Mononuclear cell (primary cell): ENCODE data around the gene DAB1. TPM values are rescaled to one million over a fixed set of nuclear protein-coding genes. Genes with fewer than 3 reads are reported as not detected.
"Not testable (repeated sequence)": the region's sequence is repeated elsewhere in the genome, so short reads cannot be mapped to it uniquely, and the experiment has no call there.

Experiments used
- H3K27me3 ChIP-seq: 2 replicates; pipeline ENCODE4 v1.6.0; 2011; ENCODE audit warnings: low read length, control low read depth; ENCODE audit not compliant: insufficient read depth
- H3K4me1 ChIP-seq: 2 replicates; pipeline ENCODE4 v1.5.1; 2011; ENCODE audit warnings: mild to moderate bottlenecking, low read length, control low read depth; ENCODE audit not compliant: insufficient read depth
- H3K4me3 ChIP-seq: 2 replicates; pipeline ENCODE4 v1.5.1; 2011; ENCODE audit warnings: mild to moderate bottlenecking, low read length, moderate library complexity
- H3K9me3 ChIP-seq: 2 replicates; pipeline ENCODE4 v1.5.1; 2011; ENCODE audit warnings: low read depth, mild to moderate bottlenecking, control low read depth, low read length
- total RNA-seq: library from RNA; depleted of rRNA; stranded (reverse); fragments of >200 nt; gene quantifications from one replicate; pipeline ENCODE4 v1.2.3, GENCODE V29; 2012

DAB1 gene
- total RNA-seq, 1 donor = 0.42 TPM

DNA sequence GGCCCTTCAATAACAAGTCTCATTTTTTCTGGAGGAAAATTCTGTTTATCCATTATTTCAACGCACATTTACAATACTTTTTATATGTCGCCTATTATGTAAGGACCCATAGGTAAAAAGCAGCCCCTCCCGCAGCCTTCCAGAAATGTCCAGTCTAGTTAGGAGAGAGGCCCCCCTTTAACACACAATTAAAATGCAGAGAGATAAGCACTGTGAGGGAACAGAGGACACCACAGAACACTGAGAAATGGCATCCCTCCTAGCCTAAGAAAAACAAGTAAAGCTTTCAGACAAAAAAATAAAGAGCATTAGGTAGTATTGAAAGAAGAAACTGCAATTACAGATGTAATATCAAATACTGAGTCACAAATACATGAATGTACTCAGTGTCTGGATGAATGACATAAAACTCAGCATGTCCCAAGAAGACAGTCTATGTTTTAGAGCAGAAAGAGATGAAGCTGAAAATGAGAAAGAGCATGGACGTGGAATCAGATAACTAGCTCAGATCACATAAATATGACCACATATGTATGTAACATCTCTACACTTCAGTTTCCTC is 62.9 kb downstream of the DAB1 start:
- Histone ChIP-seq H3K27me3 (no peaks in the 10 kb centered on the region), H3K4me1 (no peaks in the 10 kb centered on the region), H3K4me3 (no peak overlapping the region), H3K9me3 (no peaks in the 10 kb centered on the region)

DNA sequence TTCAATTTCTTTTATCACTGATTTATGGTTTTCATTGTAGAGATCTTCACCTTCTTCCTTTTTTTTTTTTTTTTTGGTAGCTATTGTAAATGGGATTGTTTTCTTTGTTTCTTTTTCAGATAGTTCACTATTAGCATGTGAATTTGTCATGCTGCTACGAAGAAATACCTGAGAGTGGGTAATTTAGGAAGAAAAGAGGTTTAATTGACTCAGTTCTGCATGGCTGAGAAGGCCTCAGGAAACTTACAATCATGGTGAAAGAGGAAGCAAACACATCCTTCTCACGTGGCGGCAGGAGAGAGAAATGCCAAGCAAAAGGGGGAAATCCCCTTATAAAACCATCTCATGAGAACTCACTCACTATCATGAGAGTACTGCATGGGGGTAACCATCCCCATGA is 66.4 kb downstream of the DAB1 start:
- Histone ChIP-seq H3K9me3 (no peaks in the 10 kb centered on the region), H3K4me3 (no peak overlapping the region), H3K4me1 (no peaks in the 10 kb centered on the region), H3K27me3 (no peaks in the 10 kb centered on the region)

GRCh38 chr1:57353654-57354053 is 70.2 kb downstream of the DAB1 start:
- no peaks in the 10 kb centered on the region for H3K9me3 ChIP-seq
- no peak overlapping the region for H3K4me3 ChIP-seq
- no peaks in the 10 kb centered on the region for H3K27me3 ChIP-seq
- no peaks in the 10 kb centered on the region for H3K4me1 ChIP-seq

- no peak overlapping the region for H3K4me3 ChIP-seq
- H3K27me3 ChIP-seq = no peaks in the 10 kb centered on the region
- no peaks in the 10 kb centered on the region for H3K9me3 ChIP-seq
- no peaks in the 10 kb centered on the region for H3K4me1 ChIP-seq
Observed at GRCh38 chr1:57350610-57351009, 73.2 kb downstream of the DAB1 start.

- Histone ChIP-seq H3K9me3 (no peaks in the 10 kb centered on the region), H3K4me1 (no peaks in the 10 kb centered on the region), H3K4me3 (no peak overlapping the region), H3K27me3 (no peaks in the 10 kb centered on the region)
Observed at GRCh38 chr1:57348921-57349320, 74.9 kb downstream of the DAB1 start.

- Histone ChIP-seq H3K4me1 (no peaks in the 10 kb centered on the region), H3K4me3 (no peak overlapping the region), H3K27me3 (no peaks in the 10 kb centered on the region), H3K9me3 (no peaks in the 10 kb centered on the region)
Observed at GRCh38 chr1:57345916-57346315, 77.9 kb downstream of the DAB1 start.

DNA sequence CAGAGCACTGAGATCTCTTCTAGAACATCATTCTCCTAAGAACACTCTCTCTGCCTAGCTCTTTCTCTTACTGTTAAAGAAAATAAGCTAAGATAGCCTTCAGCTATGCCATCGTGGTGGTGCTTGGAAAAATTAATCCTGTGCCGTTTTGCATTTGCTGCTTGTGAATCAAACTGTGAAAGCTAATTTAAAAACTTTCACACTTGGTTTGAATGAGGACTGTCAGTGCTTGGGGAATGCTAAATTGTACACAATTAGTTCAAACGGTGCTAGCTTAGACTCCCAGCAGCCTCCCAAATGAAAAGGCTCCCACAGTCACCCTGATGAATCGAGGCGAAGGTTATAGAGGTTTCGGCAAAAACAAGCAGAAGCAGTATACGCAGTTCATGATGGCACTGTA is 79.6 kb downstream of the DAB1 start:
- H3K27me3 ChIP-seq = no peaks in the 10 kb centered on the region
- no peaks in the 10 kb centered on the region for H3K4me1 ChIP-seq
- H3K4me3 ChIP-seq = no peak overlapping the region
- no peaks in the 10 kb centered on the region for H3K9me3 ChIP-seq

DNA sequence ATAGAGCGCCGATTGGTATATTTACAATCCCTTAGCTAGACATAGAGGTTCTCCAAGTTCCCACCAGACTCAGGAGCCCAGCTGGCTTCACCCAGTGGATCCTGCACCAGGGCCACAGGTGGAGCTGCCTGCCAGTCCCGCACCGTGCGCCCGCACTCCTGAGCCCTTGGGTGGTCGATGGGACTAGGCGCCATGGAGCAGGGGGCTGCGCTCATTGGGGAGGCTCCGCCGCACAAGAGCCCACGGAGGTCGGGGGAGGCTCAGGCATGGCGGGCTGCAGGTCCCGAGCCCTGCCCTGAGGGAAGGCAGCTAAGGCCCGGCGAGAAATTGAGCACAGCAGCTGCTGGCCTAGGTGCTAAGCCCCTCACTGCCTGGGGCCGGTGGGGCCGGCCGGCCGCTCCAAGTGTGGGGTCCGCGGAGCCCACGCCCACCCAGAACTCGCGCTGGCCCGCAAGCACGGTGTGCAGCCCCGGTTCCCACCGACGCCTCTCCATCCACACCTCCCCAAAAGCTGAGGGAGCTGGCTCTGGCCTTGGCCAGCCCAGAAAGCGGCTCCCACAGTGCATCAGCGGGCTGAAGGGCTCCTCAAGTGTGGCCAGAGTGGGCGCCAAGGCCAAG is 80.5 kb downstream of the DAB1 start:
- not testable (repeated sequence) for H3K4me1 ChIP-seq, H3K4me3 ChIP-seq, H3K27me3 ChIP-seq, H3K9me3 ChIP-seq

DNA sequence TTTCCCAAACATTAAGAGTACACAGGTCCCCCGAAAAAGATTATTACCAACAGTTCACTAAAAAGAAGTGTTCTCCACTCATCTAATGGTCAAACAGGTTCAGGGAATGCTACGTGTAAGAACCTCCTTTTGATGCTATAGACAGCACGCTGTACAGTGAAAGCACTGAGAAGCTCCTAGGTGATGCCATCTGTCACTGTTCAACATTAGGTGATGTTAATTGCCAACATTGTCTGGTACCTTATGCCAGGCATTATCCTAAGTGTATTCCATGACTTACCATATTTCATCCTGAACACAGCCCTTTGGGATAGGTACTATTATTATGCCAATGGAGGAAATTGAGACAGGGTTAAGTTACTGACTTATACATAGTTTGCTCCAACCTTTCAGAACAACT is 82.1 kb downstream of the DAB1 start:
- Histone ChIP-seq H3K4me1 (no peaks in the 10 kb centered on the region), H3K9me3 (no peaks in the 10 kb centered on the region), H3K4me3 (no peak overlapping the region), H3K27me3 (no peaks in the 10 kb centered on the region)

GRCh38 chr1:57340334-57341070 is 83.4 kb downstream of the DAB1 start:
- H3K27me3 ChIP-seq = no peaks in the 10 kb centered on the region
- H3K9me3 ChIP-seq = no peaks in the 10 kb centered on the region
- H3K4me1 ChIP-seq = no peaks in the 10 kb centered on the region
- H3K4me3 ChIP-seq = no peak overlapping the region

GRCh38 chr1:57337623-57338022 is 86.2 kb downstream of the DAB1 start:
- H3K27me3 ChIP-seq = no peaks in the 10 kb centered on the region
- no peaks in the 10 kb centered on the region for H3K4me1 ChIP-seq
- H3K9me3 ChIP-seq = no peaks in the 10 kb centered on the region
- no peak overlapping the region for H3K4me3 ChIP-seq

GRCh38 chr1:57336793-57337192 is 87.1 kb downstream of the DAB1 start:
- Histone ChIP-seq H3K9me3 (no peaks in the 10 kb centered on the region), H3K4me3 (no peak overlapping the region), H3K4me1 (no peaks in the 10 kb centered on the region), H3K27me3 (no peaks in the 10 kb centered on the region)

DNA sequence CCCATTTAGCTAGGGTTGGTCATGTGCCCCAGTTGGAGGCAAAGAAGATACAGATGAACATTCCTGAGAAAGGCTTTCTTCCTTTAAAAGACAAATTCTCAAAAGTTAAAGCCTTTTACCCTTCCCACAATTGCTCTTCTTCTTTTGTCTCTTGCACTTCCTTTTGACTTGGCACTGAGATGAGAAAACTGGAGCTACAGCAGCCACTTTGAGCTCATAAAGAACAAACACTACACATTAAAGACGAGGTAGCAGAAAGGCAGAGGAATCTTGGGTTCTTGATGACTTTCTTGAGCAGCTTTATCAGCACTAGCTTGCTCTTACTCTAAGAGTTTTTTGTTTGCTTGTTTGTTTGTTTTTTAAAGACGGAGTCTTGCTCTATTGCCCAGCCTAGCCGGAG is 92.2 kb downstream of the DAB1 start:
- Histone ChIP-seq H3K9me3 (no peaks in the 10 kb centered on the region), H3K27me3 (no peaks in the 10 kb centered on the region), H3K4me1 (no peaks in the 10 kb centered on the region), H3K4me3 (no peak overlapping the region)

DNA sequence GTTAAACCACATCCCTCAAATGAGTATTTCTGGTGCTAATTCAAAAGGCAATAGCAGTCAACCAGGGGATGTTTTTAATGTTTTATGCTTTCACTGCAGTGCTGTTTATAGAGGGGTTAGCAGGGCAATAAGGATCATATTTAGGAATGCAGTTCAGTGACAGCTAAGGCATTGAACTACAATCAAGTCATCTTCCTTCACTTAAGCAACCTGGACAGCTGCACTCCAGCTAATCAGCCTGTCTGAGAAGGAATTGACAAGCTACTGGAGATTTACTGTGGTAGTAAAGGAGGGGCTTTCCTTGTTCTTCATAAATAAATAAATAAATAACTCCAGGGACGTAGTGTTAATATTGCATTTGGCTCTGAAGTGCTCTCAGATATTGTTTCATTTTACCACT is 93.9 kb downstream of the DAB1 start:
- Histone ChIP-seq H3K4me1 (no peaks in the 10 kb centered on the region), H3K4me3 (no peak overlapping the region), H3K9me3 (no peaks in the 10 kb centered on the region), H3K27me3 (no peaks in the 10 kb centered on the region)

- Histone ChIP-seq H3K27me3 (no peaks in the 10 kb centered on the region), H3K4me1 (no peaks in the 10 kb centered on the region), H3K9me3 (no peaks in the 10 kb centered on the region), H3K4me3 (no peak overlapping the region)
Observed at GRCh38 chr1:57329001-57329527, 94.8 kb downstream of the DAB1 start.

DNA sequence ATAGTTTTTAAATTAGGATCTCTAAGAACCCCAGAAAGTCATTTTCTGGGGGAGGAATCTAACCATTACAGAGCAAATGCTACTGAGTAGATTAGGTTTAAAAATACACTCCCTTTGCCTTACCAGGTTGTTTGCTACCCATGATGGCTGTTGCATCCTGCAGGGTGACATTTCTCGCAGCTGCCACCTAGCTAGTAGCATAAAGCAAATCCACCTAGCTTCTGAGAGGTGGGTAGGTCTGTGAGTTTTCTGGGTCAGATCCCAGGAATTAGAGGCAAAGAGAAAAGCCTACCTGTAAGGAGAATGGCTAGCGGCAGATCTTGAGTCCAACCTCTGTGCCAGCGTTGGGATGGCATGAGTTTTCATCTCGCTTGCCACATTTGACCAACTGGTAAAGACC is 95.9 kb downstream of the DAB1 start:
- Histone ChIP-seq H3K9me3 (no peaks in the 10 kb centered on the region), H3K4me3 (no peak overlapping the region), H3K4me1 (no peaks in the 10 kb centered on the region), H3K27me3 (no peaks in the 10 kb centered on the region)
